HG03378 (cell line): ENCODE results near the gene DCAF11.
A peak's percentile ranks its signal among the peaks of the same experiment; 100 is the strongest.
"Not testable (repeated sequence)": the region's sequence is repeated elsewhere in the genome, so short reads cannot be mapped to it uniquely, and the experiment has no call there.

Experiments used
- ATAC-seq: cut with Tn5 transposase; IDR thresholded peaks from one replicate; pipeline ENCODE4 v1.9.1; 2021; ENCODE audit warnings: mild to moderate bottlenecking, moderate library complexity; ENCODE audit not compliant: unreplicated experiment

The DCAF11 gene

GRCh38 chr14:24095271-24096068 lies 19.1 kb upstream of the DCAF11 start:
- ATAC-seq = peak; percentile 75

GRCh38 chr14:24096545-24097181 lies 17.9 kb upstream of the DCAF11 start:
- ATAC-seq = no peak

GRCh38 chr14:24098229-24098926 lies 16.2 kb upstream of the DCAF11 start:
- no peak for ATAC-seq

- no peak for ATAC-seq
Observed at GRCh38 chr14:24098927-24099813, 15.4 kb upstream of the DCAF11 start.

- no peak for ATAC-seq
Observed at GRCh38 chr14:24100197-24100981, 14.2 kb upstream of the DCAF11 start.

GRCh38 chr14:24100982-24101494 lies 13.5 kb upstream of the DCAF11 start:
- no peak for ATAC-seq

- ATAC-seq = no peak
Observed at GRCh38 chr14:24102357-24103048, 12.1 kb upstream of the DCAF11 start.

GRCh38 chr14:24103451-24103850 lies 11.1 kb upstream of the DCAF11 start:
- no peak for ATAC-seq

GRCh38 chr14:24105609-24106239 lies 8.9 kb upstream of the DCAF11 start:
- ATAC-seq = not testable (repeated sequence)

- ATAC-seq = no peak
Observed at GRCh38 chr14:24106672-24107271, 7.8 kb upstream of the DCAF11 start.

GRCh38 chr14:24108336-24108874 lies 6.2 kb upstream of the DCAF11 start:
- ATAC-seq = no peak

- ATAC-seq = no peak
Observed at GRCh38 chr14:24110060-24110459, 4.5 kb upstream of the DCAF11 start.

GRCh38 chr14:24110523-24110922 lies 4.1 kb upstream of the DCAF11 start:
- no peak for ATAC-seq

GRCh38 chr14:24113379-24113800 lies 1.2 kb upstream of the DCAF11 start:
- no peak for ATAC-seq

GRCh38 chr14:24113801-24114531 lies 611 bp upstream of the DCAF11 start:
- ATAC-seq = peak; percentile 34

GRCh38 chr14:24115422-24116127 lies 998 bp downstream of the DCAF11 start:
- no peak for ATAC-seq
